H9 (cell line): ENCODE results near the gene GLRA1. TPM values are rescaled to one million over a fixed set of nuclear protein-coding genes. Genes with fewer than 3 reads are reported as not detected.

Experiments used
- DNase-seq: peaks from one replicate; pipeline ENCODE4 v3.0.0-alpha.2; 2017
- H2AFZ ChIP-seq: one replicate; pipeline ENCODE4 v1.6.1; 2013; ENCODE audit warnings: mild to moderate bottlenecking, low read length, control low read depth, moderate library complexity
- H2AK5ac ChIP-seq: 2 replicates; pipeline ENCODE4 v1.6.1; 2013; ENCODE audit warnings: low read length, control low read depth, mixed read lengths; ENCODE audit not compliant: insufficient read length
- H2BK120ac ChIP-seq: one replicate; pipeline ENCODE4 v1.6.1; 2013; ENCODE audit warnings: low read depth, mild to moderate bottlenecking, low read length, control low read depth, inconsistent platforms; ENCODE audit not compliant: poor library complexity, severe bottlenecking
- H2BK12ac ChIP-seq: 2 replicates; pipeline ENCODE4 v1.6.1; 2013; ENCODE audit warnings: low read length, control low read depth, mixed read lengths, low read depth; ENCODE audit not compliant: insufficient read length
- H2BK15ac ChIP-seq: 2 replicates; pipeline ENCODE4 v1.6.1; 2013; ENCODE audit warnings: low read depth, low read length, control low read depth
- H2BK20ac ChIP-seq: one replicate; pipeline ENCODE4 v1.6.1; 2013; ENCODE audit warnings: low read depth, mild to moderate bottlenecking, low read length, control low read depth, inconsistent platforms; ENCODE audit not compliant: poor library complexity, severe bottlenecking
- H2BK5ac ChIP-seq: 2 replicates; pipeline ENCODE4 v1.6.1; 2013; ENCODE audit warnings: low read length, control low read depth, mixed read lengths; ENCODE audit not compliant: insufficient read length
- H3K14ac ChIP-seq: 2 replicates; pipeline ENCODE4 v1.6.1; 2013; ENCODE audit warnings: low read length, control low read depth; ENCODE audit not compliant: insufficient read depth
- H3K18ac ChIP-seq: 2 replicates; pipeline ENCODE4 v1.6.1; 2013; ENCODE audit warnings: low read depth, mild to moderate bottlenecking, mixed read lengths, low read length, control low read depth; ENCODE audit not compliant: insufficient read length
- H3K23ac ChIP-seq: 2 replicates; pipeline ENCODE4 v1.6.1; 2013; ENCODE audit warnings: low read length, control low read depth, mixed read lengths, low read depth; ENCODE audit not compliant: insufficient read length
- H3K23me2 ChIP-seq: 2 replicates; pipeline ENCODE4 v1.6.1; 2013; ENCODE audit warnings: low read depth, mild to moderate bottlenecking, mixed read lengths, low read length, control low read depth; ENCODE audit not compliant: insufficient read length, poor library complexity, severe bottlenecking
- H3K27ac ChIP-seq: 2 replicates; pipeline ENCODE4 v1.5.1; 2013; ENCODE audit warnings: low read length, control low read depth, mixed read lengths, low read depth; ENCODE audit not compliant: insufficient read length
- H3K27me3 ChIP-seq: 2 replicates; pipeline ENCODE4 v1.6.1; 2013; ENCODE audit warnings: low read length, control low read depth, inconsistent platforms; ENCODE audit not compliant: insufficient read depth
- H3K4ac ChIP-seq: 2 replicates; pipeline ENCODE4 v1.6.1; 2013; ENCODE audit warnings: low read depth, mild to moderate bottlenecking, control low read depth, inconsistent platforms, low read length, moderate library complexity
- H3K4me1 ChIP-seq: 2 replicates; pipeline ENCODE4 v1.6.1; 2013; ENCODE audit warnings: low read length, control low read depth, inconsistent platforms; ENCODE audit not compliant: insufficient read depth
- H3K4me2 ChIP-seq: 2 replicates; pipeline ENCODE4 v1.6.1; 2013; ENCODE audit warnings: low read length, control low read depth, mixed read lengths; ENCODE audit not compliant: insufficient read length, insufficient read depth
- H3K56ac ChIP-seq: 2 replicates; pipeline ENCODE4 v1.6.1; 2013; ENCODE audit warnings: low read depth, mild to moderate bottlenecking, mixed read lengths, low read length, control low read depth; ENCODE audit not compliant: insufficient read length
- H3K79me1 ChIP-seq: 2 replicates; pipeline ENCODE4 v1.6.1; 2013; ENCODE audit warnings: low read depth, mild to moderate bottlenecking, moderate library complexity, low read length, control low read depth, inconsistent platforms; ENCODE audit not compliant: insufficient read depth, poor library complexity, severe bottlenecking
- H3K79me2 ChIP-seq: 2 replicates; pipeline ENCODE4 v1.6.1; 2013; ENCODE audit warnings: low read length, control low read depth, inconsistent platforms; ENCODE audit not compliant: insufficient read depth
- H3K9ac ChIP-seq: 2 replicates; pipeline ENCODE4 v1.6.1; 2013; ENCODE audit warnings: low read length, control low read depth, mixed read lengths; ENCODE audit not compliant: insufficient read length; ENCODE audit errors: extremely low read depth
- H3K9me3 ChIP-seq: one replicate; pipeline ENCODE4 v1.6.1; 2013; ENCODE audit warnings: low read depth, low read length, inconsistent platforms; ENCODE audit not compliant: control insufficient read depth
- H3T11ph ChIP-seq: one replicate; pipeline ENCODE4 v1.6.1; 2013; ENCODE audit warnings: mild to moderate bottlenecking, low read length, control low read depth, inconsistent platforms
- H4K20me1 ChIP-seq: one replicate; pipeline ENCODE4 v1.6.1; 2013; ENCODE audit not compliant: control insufficient read depth, insufficient read length, insufficient read depth
- H4K5ac ChIP-seq: 2 replicates; pipeline ENCODE4 v1.6.1; 2013; ENCODE audit warnings: low read depth, mild to moderate bottlenecking, mixed read lengths, low read length, control low read depth; ENCODE audit not compliant: insufficient read length
- H4K8ac ChIP-seq: replicated peaks from 2 replicates; pipeline ENCODE4 v1.6.1; 2013; ENCODE audit warnings: low read length, control low read depth, mixed read lengths, low read depth; ENCODE audit not compliant: insufficient read length
- H4K91ac ChIP-seq: 2 replicates; pipeline ENCODE4 v1.6.1; 2013; ENCODE audit warnings: low read depth, mild to moderate bottlenecking, moderate library complexity, mixed read lengths, low read length, control low read depth; ENCODE audit not compliant: insufficient read length
- H3K27ac Mint-ChIP-seq, 3 experiments: 2 replicates in 2 of 3; 3 replicates in 1 of 3; pipeline ENCODE4 v1.8.0; 2020 to 2021; ENCODE audit warnings: mixed read lengths in 3 of 3, mild to moderate bottlenecking in 1 of 3, moderate library complexity in 1 of 3
- H3K27me3 Mint-ChIP-seq: 2 replicates; pipeline ENCODE4 v1.8.0; 2021; ENCODE audit warnings: low read depth, mild to moderate bottlenecking, moderate library complexity, mixed read lengths
- H3K36me3 Mint-ChIP-seq, 3 experiments: 2 replicates in 2 of 3; 3 replicates in 1 of 3; pipeline ENCODE4 v1.8.0; 2020 to 2021; ENCODE audit warnings: low read depth in 3 of 3, mixed read lengths in 3 of 3; ENCODE audit not compliant: insufficient read depth in 1 of 3
- H3K4me1 Mint-ChIP-seq, 2 experiments: 2 replicates each; pipeline ENCODE4 v1.8.0; 2020; ENCODE audit warnings: mixed read lengths in 2 of 2
- H3K4me3 Mint-ChIP-seq, 2 experiments: 2 replicates in 1 of 2; 3 replicates in 1 of 2; pipeline ENCODE4 v1.8.0; 2020 to 2021; ENCODE audit warnings: mild to moderate bottlenecking in 2 of 2, mixed read lengths in 2 of 2, moderate library complexity in 1 of 2
- H3K9me3 Mint-ChIP-seq, 2 experiments: 2 replicates in 1 of 2; 3 replicates in 1 of 2; pipeline ENCODE4 v1.8.0; 2020; ENCODE audit warnings: mild to moderate bottlenecking in 2 of 2, mixed read lengths in 2 of 2, moderate library complexity in 1 of 2
- CTCF ChIP-seq: fragments of 200-600 bp; sonication (generic); conservative IDR thresholded peaks from 3 replicates; pipeline ENCODE4 v1.8.0; 2021; ENCODE audit warnings: antibody characterized with exemption, mild to moderate bottlenecking
- WGBS: extraction: QIAGEN DNeasy Blood & Tissue Kit; methylation state at CpG from one replicate; pipeline ENCODE4 v1.1.7; 2013; ENCODE audit warnings: missing lambda C conversion rate, low lambda C conversion rate, mixed read lengths; ENCODE audit not compliant: insufficient read length; ENCODE audit errors: extremely low coverage; 5-methylcytosine and 5-hydroxymethylcytosine counted together
- total RNA-seq: library from RNA; stranded (reverse); gene quantifications from 2 replicates; pipeline ENCODE4 v1.2.1, GENCODE V29; 2021

Gene GLRA1
- total RNA-seq, 1 experiment from 2014 or later, result not detected

- Histone ChIP-seq H3K27me3 (no peaks in the 10 kb centered on the region), H3K27ac (no peak overlapping the region), H4K5ac (no peak overlapping the region), H2AK5ac (no peak overlapping the region), H3K23me2 (no peaks in the 10 kb centered on the region), H2BK5ac (no peak overlapping the region), H2BK12ac (no peak overlapping the region), H2BK120ac (no peak overlapping the region), H3K4me1 (no peaks in the 10 kb centered on the region), H4K8ac (no peak overlapping the region), H3K4ac (no peak overlapping the region), H4K20me1 (no peaks in the 10 kb centered on the region), H2BK20ac (no peak overlapping the region), H2BK15ac (no peak overlapping the region), H3K9me3 (no peaks in the 10 kb centered on the region), H3K18ac (no peak overlapping the region), H3K56ac (no peak overlapping the region), H3K79me2 (no peaks in the 10 kb centered on the region), H4K91ac (no peak overlapping the region), H3K9ac (no peak overlapping the region), H3K4me2 (no peak overlapping the region), H3K79me1 (no peaks in the 10 kb centered on the region), H3K23ac (no peak overlapping the region), H2AFZ (no peak overlapping the region), H3T11ph (no peak overlapping the region), H3K14ac (no peak overlapping the region; the same call in 1 of the 2 replicates)
- Mint-ChIP-seq H3K4me1 (no peaks in the 10 kb centered on the region), H3K27me3 (peaks cover 5% of the 10 kb centered on the region; the same call in 1 of the 2 replicates), H3K4me3 (no peak overlapping the region), H3K27ac (no peak overlapping the region), H3K36me3 (no peaks in the 10 kb centered on the region), H3K9me3 (no peaks in the 10 kb centered on the region; a peak in 1 of 5 replicates)
- no peak for TF ChIP-seq CTCF
- DNase-seq, result no peak
- no CpG with 5 or more reads among the region's 5 CpGs for WGBS
Measured at GRCh38 chr5:151856861-151857260, 67.8 kb downstream of the GLRA1 start.
